Nephron (organoid): ENCODE results near the gene CALCOCO2.

ENCODE experiments used
- H3K27ac Mint-ChIP-seq, 3 experiments: 2 replicates each; pipeline ENCODE4 v1.8.0; 2020; ENCODE audit warnings: mixed read lengths in 3 of 3, mild to moderate bottlenecking in 2 of 3, moderate library complexity in 1 of 3
- H3K27me3 Mint-ChIP-seq: 2 replicates; pipeline ENCODE4 v1.8.0; 2021; ENCODE audit warnings: low read depth, mild to moderate bottlenecking, moderate library complexity, mixed read lengths
- H3K36me3 Mint-ChIP-seq: 2 replicates; pipeline ENCODE4 v1.8.0; 2020; ENCODE audit warnings: low read depth, mixed read lengths
- H3K4me1 Mint-ChIP-seq: 2 replicates; pipeline ENCODE4 v1.8.0; 2020; ENCODE audit warnings: mixed read lengths
- H3K4me3 Mint-ChIP-seq, 3 experiments: 2 replicates each; pipeline ENCODE4 v1.8.0; 2020; ENCODE audit warnings: mild to moderate bottlenecking in 3 of 3, mixed read lengths in 3 of 3, moderate library complexity in 2 of 3
- H3K9me3 Mint-ChIP-seq: 2 replicates; pipeline ENCODE4 v1.8.0; 2020; ENCODE audit warnings: mixed read lengths
- CTCF ChIP-seq, 3 experiments: fragments of 200-600 bp; sonication (generic); IDR thresholded peaks; one replicate each; pipeline ENCODE4 v1.5.0; 2021; ENCODE audit warnings: antibody characterized with exemption in 3 of 3; ENCODE audit not compliant: unreplicated experiment in 3 of 3

Gene CALCOCO2

GRCh38 chr17:48905987-48906515 is 75.2 kb downstream of the CALCOCO2 start:
- Mint-ChIP-seq H3K4me1 (peaks cover 30% of the 10 kb centered on the region), H3K9me3 (no peaks in the 10 kb centered on the region), H3K4me3 (peak overlapping the region; percentile 35 to 55 (median 44)), H3K36me3 (peaks cover 1% of the 10 kb centered on the region), H3K27me3 (no peaks in the 10 kb centered on the region), H3K27ac (peak overlapping the region in 1 of 3 experiments; percentile 49)
- no peak for TF ChIP-seq CTCF (IDR thresholded peaks at IDR 0.05; ENCODE audit: unreplicated experiment in 3 of 3)

GRCh38 chr17:48907713-48908046 is 76.8 kb downstream of the CALCOCO2 start:
- Mint-ChIP-seq H3K4me3 (peak overlapping the region; percentile 87 to 89 (median 89)), H3K4me1 (peaks cover 46% of the 10 kb centered on the region), H3K36me3 (peaks cover 17% of the 10 kb centered on the region), H3K27me3 (no peaks in the 10 kb centered on the region), H3K9me3 (no peaks in the 10 kb centered on the region), H3K27ac (peak overlapping the region; percentile 90 to 97 (median 97))
- no peak for TF ChIP-seq CTCF (IDR thresholded peaks at IDR 0.05; ENCODE audit: unreplicated experiment in 3 of 3)

GRCh38 chr17:48908047-48908843 is 77.4 kb downstream of the CALCOCO2 start, which contains the start of gene UBE2Z:
UBE2Z (plus strand) TSS chr17:48908407; CDS start chr17:48908504, 97 bp downstream.
- TF ChIP-seq CTCF (IDR thresholded peaks at IDR 0.05; ENCODE audit: unreplicated experiment in 3 of 3) = no peak
- Mint-ChIP-seq H3K36me3 (peaks cover 22% of the 10 kb centered on the region), H3K27ac (peak within 1 kb of the TSS; percentile 90 to 97 (median 97)), H3K27me3 (no peaks in the 10 kb centered on the region), H3K9me3 (no peaks in the 10 kb centered on the region), H3K4me1 (peaks cover 47% of the 10 kb centered on the region), H3K4me3 (peak within 1 kb of the TSS; percentile 95 to 96 (median 96))

GRCh38 chr17:48908853-48909394 is 78.1 kb downstream of the CALCOCO2 start:
- no peak for TF ChIP-seq CTCF (IDR thresholded peaks at IDR 0.05; ENCODE audit: unreplicated experiment in 3 of 3)
- peaks cover 29% of the 10 kb centered on the region for H3K36me3 Mint-ChIP-seq
- no peaks in the 10 kb centered on the region for H3K9me3 Mint-ChIP-seq
- no peaks in the 10 kb centered on the region for H3K27me3 Mint-ChIP-seq
- H3K4me3 Mint-ChIP-seq = peak overlapping the region; percentile 95 to 96 (median 96)
- peaks cover 47% of the 10 kb centered on the region for H3K4me1 Mint-ChIP-seq
- H3K27ac Mint-ChIP-seq = peak overlapping the region; percentile 83 to 92 (median 87)

GRCh38 chr17:48909783-48910182 is 78.9 kb downstream of the CALCOCO2 start:
- peaks cover 47% of the 10 kb centered on the region for H3K4me1 Mint-ChIP-seq
- peak overlapping the region; percentile 95 to 96 (median 96) for H3K4me3 Mint-ChIP-seq
- H3K9me3 Mint-ChIP-seq = no peaks in the 10 kb centered on the region
- H3K27ac Mint-ChIP-seq = peak overlapping the region; percentile 82 to 92 (median 87)
- H3K36me3 Mint-ChIP-seq = peaks cover 36% of the 10 kb centered on the region
- H3K27me3 Mint-ChIP-seq = no peaks in the 10 kb centered on the region
- TF ChIP-seq CTCF (IDR thresholded peaks at IDR 0.05; ENCODE audit: unreplicated experiment in 3 of 3) = no peak
